Panc1 (cell line): Measurements from ENCODE around the gene TJP3. TPM values are rescaled to one million over a fixed set of nuclear protein-coding genes. Genes with fewer than 3 reads are reported as not detected.
A peak's percentile ranks its signal among the peaks of the same experiment; 100 is the strongest.

Experiments used
- ATAC-seq: fragments of 200-7000 bp; cut with Tn5 transposase; 2 replicates; pipeline ENCODE4 v1.9.1; 2020; ENCODE audit warnings: mild to moderate bottlenecking, moderate library complexity
- BruUV-seq: library from RNA; stranded (reverse); fragments of 400-500 nt; replicated peaks from 2 replicates; lab custom pipeline; 2021; lab: Mats Ljungman, UMichigan
- CTCF ChIA-PET: fragments of 300-600 bp; sonication (Branson Sonifier 250); formaldehyde crosslinking; loops from one replicate; lab custom pipeline; 2022; ENCODE audit warnings: antibody characterized with exemption; lab: Charles Lee
- POLR2A ChIA-PET: fragments of 300-600 bp; sonication (Branson Sonifier 250); formaldehyde crosslinking; loops from one replicate; lab custom pipeline; 2022; ENCODE audit warnings: antibody characterized with exemption; lab: Charles Lee
- DNase-seq: peaks from one replicate; pipeline ENCODE4 v3.0.0-alpha.2; 2010; ENCODE audit warnings: low read depth, low spot score
- H3K27ac ChIP-seq: 2 replicates; pipeline ENCODE4 v1.5.1; 2011; ENCODE audit warnings: mild to moderate bottlenecking, low read length, inconsistent platforms
- H3K27me3 ChIP-seq: fragments of 200-500 bp; sonication (Bioruptor generic); 2 replicates; pipeline ENCODE4 v1.6.0; 2014; ENCODE audit warnings: low read length, inconsistent platforms; ENCODE audit not compliant: control insufficient read depth, insufficient read depth
- H3K36me3 ChIP-seq: fragments of 200-500 bp; sonication (Bioruptor generic); 2 replicates; pipeline ENCODE4 v1.5.1; 2014; ENCODE audit warnings: inconsistent platforms, mild to moderate bottlenecking, low read length, moderate library complexity; ENCODE audit not compliant: control insufficient read depth, insufficient read depth
- H3K4me1 ChIP-seq: 2 replicates; pipeline ENCODE4 v1.5.1; 2011; ENCODE audit warnings: inconsistent platforms, mild to moderate bottlenecking, low read length, moderate library complexity; ENCODE audit not compliant: control insufficient read depth, insufficient read depth
- H3K4me3 ChIP-seq, 2 experiments: 2 replicates each; pipeline ENCODE4 v1.5.1; 2011 to 2012; ENCODE audit warnings: low read depth in 2 of 2, low read length in 2 of 2, mild to moderate bottlenecking in 2 of 2, inconsistent platforms in 1 of 2, moderate library complexity in 1 of 2
- H3K9me3 ChIP-seq: fragments of 200-500 bp; sonication (Bioruptor generic); 2 replicates; pipeline ENCODE4 v1.5.1; 2014; ENCODE audit warnings: low read depth, mild to moderate bottlenecking, inconsistent platforms, low read length, moderate library complexity; ENCODE audit not compliant: control insufficient read depth, insufficient read depth
- POLR2AphosphoS5 ChIP-seq: IDR thresholded peaks from 2 replicates; pipeline ENCODE4 v1.6.1; 2012; ENCODE audit warnings: mild to moderate bottlenecking, low read depth, low read length, moderate library complexity
- SIN3A ChIP-seq: IDR thresholded peaks from 2 replicates; pipeline ENCODE4 v1.6.1; 2012; ENCODE audit warnings: low read depth, mild to moderate bottlenecking, low read length, moderate library complexity, borderline replicate concordance; ENCODE audit not compliant: insufficient read depth
- TCF7L2 ChIP-seq: IDR thresholded peaks from 2 replicates; pipeline ENCODE4 v1.6.1; 2011; ENCODE audit warnings: mild to moderate bottlenecking, low read depth, low read length, inconsistent platforms
- in situ Hi-C: cut with HindIII; loops from 2 replicates; pipeline ENCODE4 v1.10.0; 2016; ENCODE audit warnings: low sequenced_read_pairs, low pct_unique_long_range_greater_than_20kb
- intact Hi-C: fragments of 100-400 bp; cut with micrococcal nuclease; formaldehyde crosslinking; loops from one replicate; pipeline ENCODE4 v1.10.0; 2022; ENCODE audit not compliant: unreplicated experiment
- total RNA-seq: library from RNA; stranded (reverse); gene quantifications from one replicate; pipeline ENCODE4 v1.2.1, GENCODE V29; 2021; ENCODE audit not compliant: unreplicated experiment
- TF ChIP-seq, protein P1 (sequence below): fragments of 450-650 bp; IDR thresholded peaks from 2 replicates; pipeline ENCODE4 v1.5.1; 2017; ENCODE audit warnings: mild to moderate bottlenecking
- TF ChIP-seq, protein P2 (sequence below), 2 experiments: IDR thresholded peaks; 2 replicates each; pipeline ENCODE4 v1.6.1; 2011 to 2012; ENCODE audit warnings: low read depth in 2 of 2, control low read depth in 1 of 2, low read length in 1 of 2, mild to moderate bottlenecking in 1 of 2, moderate library complexity in 1 of 2; ENCODE audit not compliant: insufficient read depth in 1 of 2

The TJP3 gene
- total RNA-seq, 1 experiment from 2014 or later: 2.7 TPM

DNA sequence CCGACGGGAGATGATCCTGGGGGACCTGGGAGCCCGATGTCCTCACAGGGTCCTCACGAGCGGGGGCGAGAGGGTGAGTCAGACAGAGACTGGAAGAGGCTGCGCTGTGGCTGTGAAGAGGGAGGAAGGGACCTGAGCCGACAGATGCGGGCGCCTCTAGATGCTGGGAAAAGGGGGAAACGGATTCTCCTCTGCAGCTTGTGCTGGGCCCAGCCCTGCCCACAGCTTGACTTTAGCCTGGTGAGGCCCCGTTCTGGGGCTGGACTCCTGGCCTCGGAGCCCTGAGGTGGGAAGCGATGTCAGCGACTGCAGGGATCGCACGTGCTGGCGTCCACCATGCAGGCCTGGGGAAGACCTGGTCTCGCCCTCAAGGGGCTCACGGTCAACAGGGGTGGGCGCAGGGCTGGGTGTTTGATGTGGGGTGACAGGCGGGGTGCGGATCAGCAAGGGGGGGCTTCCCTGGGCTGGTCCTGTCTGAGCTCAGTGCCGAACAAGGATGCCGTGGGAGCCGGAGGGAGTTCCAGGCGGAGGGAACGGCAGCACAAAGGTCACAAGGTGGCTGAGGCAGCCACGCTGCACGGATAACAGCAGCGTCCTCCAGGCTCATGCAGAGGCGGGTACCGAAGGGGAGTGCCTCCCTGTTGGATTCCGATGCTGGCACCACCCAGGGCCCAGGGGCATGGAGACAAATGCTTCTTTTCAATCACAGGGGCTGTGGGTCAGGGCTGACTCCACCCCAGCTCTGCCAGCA, 39.7 kb upstream of the TJP3 start:
- Histone ChIP-seq H3K27ac (no peak overlapping the region), H3K27me3 (no peaks in the 10 kb centered on the region), H3K9me3 (no peaks in the 10 kb centered on the region), H3K36me3 (no peaks in the 10 kb centered on the region), H3K4me3 (no peak overlapping the region), H3K4me1 (peaks cover 7% of the 10 kb centered on the region; the same call in 1 of the 2 replicates)
- ChIA-PET CTCF (no interaction called here), POLR2A (no interaction called here)
- intact Hi-C loops: loop anchor here (5.0 kb wide), 1 partner anchor 39 kb away; the partner anchor contains the start of gene TJP3
- no TSS peak for BruUV-seq
- no peak for DNase-seq
- peak; percentile 4; the same call in 1 of the 2 replicates for ATAC-seq
- no peak for TF ChIP-seq TCF7L2
- TF ChIP-seq, protein P1, sequence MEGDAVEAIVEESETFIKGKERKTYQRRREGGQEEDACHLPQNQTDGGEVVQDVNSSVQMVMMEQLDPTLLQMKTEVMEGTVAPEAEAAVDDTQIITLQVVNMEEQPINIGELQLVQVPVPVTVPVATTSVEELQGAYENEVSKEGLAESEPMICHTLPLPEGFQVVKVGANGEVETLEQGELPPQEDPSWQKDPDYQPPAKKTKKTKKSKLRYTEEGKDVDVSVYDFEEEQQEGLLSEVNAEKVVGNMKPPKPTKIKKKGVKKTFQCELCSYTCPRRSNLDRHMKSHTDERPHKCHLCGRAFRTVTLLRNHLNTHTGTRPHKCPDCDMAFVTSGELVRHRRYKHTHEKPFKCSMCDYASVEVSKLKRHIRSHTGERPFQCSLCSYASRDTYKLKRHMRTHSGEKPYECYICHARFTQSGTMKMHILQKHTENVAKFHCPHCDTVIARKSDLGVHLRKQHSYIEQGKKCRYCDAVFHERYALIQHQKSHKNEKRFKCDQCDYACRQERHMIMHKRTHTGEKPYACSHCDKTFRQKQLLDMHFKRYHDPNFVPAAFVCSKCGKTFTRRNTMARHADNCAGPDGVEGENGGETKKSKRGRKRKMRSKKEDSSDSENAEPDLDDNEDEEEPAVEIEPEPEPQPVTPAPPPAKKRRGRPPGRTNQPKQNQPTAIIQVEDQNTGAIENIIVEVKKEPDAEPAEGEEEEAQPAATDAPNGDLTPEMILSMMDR: no peak
- TF ChIP-seq POLR2AphosphoS5: no peak
- TF ChIP-seq, protein P2, sequence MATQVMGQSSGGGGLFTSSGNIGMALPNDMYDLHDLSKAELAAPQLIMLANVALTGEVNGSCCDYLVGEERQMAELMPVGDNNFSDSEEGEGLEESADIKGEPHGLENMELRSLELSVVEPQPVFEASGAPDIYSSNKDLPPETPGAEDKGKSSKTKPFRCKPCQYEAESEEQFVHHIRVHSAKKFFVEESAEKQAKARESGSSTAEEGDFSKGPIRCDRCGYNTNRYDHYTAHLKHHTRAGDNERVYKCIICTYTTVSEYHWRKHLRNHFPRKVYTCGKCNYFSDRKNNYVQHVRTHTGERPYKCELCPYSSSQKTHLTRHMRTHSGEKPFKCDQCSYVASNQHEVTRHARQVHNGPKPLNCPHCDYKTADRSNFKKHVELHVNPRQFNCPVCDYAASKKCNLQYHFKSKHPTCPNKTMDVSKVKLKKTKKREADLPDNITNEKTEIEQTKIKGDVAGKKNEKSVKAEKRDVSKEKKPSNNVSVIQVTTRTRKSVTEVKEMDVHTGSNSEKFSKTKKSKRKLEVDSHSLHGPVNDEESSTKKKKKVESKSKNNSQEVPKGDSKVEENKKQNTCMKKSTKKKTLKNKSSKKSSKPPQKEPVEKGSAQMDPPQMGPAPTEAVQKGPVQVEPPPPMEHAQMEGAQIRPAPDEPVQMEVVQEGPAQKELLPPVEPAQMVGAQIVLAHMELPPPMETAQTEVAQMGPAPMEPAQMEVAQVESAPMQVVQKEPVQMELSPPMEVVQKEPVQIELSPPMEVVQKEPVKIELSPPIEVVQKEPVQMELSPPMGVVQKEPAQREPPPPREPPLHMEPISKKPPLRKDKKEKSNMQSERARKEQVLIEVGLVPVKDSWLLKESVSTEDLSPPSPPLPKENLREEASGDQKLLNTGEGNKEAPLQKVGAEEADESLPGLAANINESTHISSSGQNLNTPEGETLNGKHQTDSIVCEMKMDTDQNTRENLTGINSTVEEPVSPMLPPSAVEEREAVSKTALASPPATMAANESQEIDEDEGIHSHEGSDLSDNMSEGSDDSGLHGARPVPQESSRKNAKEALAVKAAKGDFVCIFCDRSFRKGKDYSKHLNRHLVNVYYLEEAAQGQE (IDR thresholded peaks at IDR 0.05; ENCODE audit: insufficient read depth in 1 of 2, low read depth in 2 of 2, low read length in 1 of 2): no peak
- TF ChIP-seq SIN3A: no peak
- in situ Hi-C loops: no loop called here

DNA sequence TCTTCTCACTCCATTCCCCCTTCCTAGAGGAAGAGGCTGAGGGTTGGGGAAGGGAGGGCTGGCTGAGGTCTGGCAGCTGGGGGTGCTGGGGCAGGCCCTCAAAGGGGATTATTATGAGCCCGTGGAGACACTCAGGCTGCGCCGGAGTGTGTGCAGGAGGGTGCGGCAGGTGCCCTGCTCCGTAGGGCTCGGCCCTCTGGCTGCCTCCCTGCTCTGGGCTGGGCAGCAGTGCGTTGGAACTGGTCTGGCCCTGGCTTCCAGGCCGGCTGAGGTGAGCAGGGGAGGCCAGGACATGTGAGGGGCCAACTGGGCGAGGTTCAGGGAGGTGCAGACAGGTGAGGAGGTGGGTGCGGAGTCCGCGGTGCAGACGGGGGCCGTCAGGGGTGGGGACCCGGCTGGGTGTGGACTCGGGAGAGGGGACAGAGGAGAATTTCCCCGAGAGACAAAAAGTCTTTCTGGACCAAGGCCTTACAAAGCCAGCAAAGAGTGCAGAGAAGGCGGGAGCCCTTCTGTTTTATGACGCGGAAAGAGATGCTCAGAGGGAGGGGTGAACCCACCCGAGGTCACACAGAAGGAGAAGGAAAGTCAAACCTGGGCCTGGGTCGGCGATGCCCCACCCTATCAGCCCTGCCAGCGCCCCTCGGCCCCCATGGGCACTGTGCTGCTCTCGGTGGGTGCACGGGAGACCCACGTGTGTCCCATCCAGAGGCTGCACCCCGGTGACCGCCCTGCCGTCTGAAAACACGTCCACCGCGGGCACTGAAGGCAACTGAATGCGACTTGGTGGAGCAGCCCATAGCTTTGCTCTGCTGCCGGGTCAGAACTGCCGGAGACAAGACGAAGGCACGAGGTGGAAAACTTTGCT, 38.9 kb upstream of the TJP3 start:
- intact Hi-C loops (loop anchor here (5.0 kb wide), 1 partner anchor 38 kb away; the partner anchor contains the start of gene TJP3), in situ Hi-C loops (no loop called here)
- Histone ChIP-seq H3K27me3 (no peaks in the 10 kb centered on the region), H3K9me3 (no peaks in the 10 kb centered on the region), H3K4me1 (peaks cover 7% of the 10 kb centered on the region; the same call in 1 of the 2 replicates), H3K36me3 (no peaks in the 10 kb centered on the region), H3K4me3 (no peak overlapping the region), H3K27ac (no peak overlapping the region)
- TF ChIP-seq, protein P1: no peak
- TF ChIP-seq, protein P2 (IDR thresholded peaks at IDR 0.05; ENCODE audit: insufficient read depth in 1 of 2, low read depth in 2 of 2, low read length in 1 of 2): no peak
- TF ChIP-seq SIN3A: no peak
- no TSS peak for BruUV-seq
- DNase-seq (no peak), ATAC-seq (peak; percentile 29)
- CTCF ChIA-PET: no interaction called here
- POLR2A ChIA-PET: no interaction called here
